SU-DHL-6 (cell line): ENCODE measurements around the gene CNNM1.

Experiments
- H2AFZ ChIP-seq: fragments of 200-600 bp; sonication (generic); 2 replicates; pipeline ENCODE4 v1.6.1; 2014; ENCODE audit warnings: low read depth, mild to moderate bottlenecking, moderate library complexity, mixed read lengths, antibody characterized with exemption, low read length; ENCODE audit not compliant: severe bottlenecking
- H3F3A ChIP-seq: fragments of 200-600 bp; shearing (Covaris generic); 2 replicates; pipeline ENCODE4 v1.6.0; 2016; ENCODE audit warnings: antibody characterized with exemption, mild to moderate bottlenecking; ENCODE audit not compliant: insufficient read depth
- H3K27ac ChIP-seq: fragments of 200-600 bp; sonication (generic); 2 replicates; pipeline ENCODE4 v1.5.1; 2016; ENCODE audit warnings: low read depth, mild to moderate bottlenecking, low read length, moderate library complexity, mixed read lengths
- H3K27me3 ChIP-seq: fragments of 200-600 bp; sonication (generic), shearing (Covaris generic); 2 replicates; pipeline ENCODE4 v1.6.0; 2014; ENCODE audit warnings: mild to moderate bottlenecking, low read length
- H3K36me3 ChIP-seq: fragments of 200-600 bp; sonication (generic); 2 replicates; pipeline ENCODE4 v1.6.1; 2014; ENCODE audit warnings: mild to moderate bottlenecking, low read length, mixed read lengths
- H3K4me2 ChIP-seq: fragments of 300-600, 200-600 bp; shearing (Covaris generic), sonication (generic); 2 replicates; pipeline ENCODE4 v1.6.0; 2014; ENCODE audit warnings: low read length, low read depth, mild to moderate bottlenecking; ENCODE audit not compliant: poor library complexity, severe bottlenecking
- H3K4me3 ChIP-seq: fragments of 200-600 bp; sonication (generic); 2 replicates; pipeline ENCODE4 v1.5.1; 2014; ENCODE audit warnings: antibody characterized with exemption, low read length, mild to moderate bottlenecking, mixed read lengths; ENCODE audit not compliant: insufficient read depth, poor library complexity, severe bottlenecking
- H3K79me2 ChIP-seq: fragments of 200-600 bp; sonication (generic); 2 replicates; pipeline ENCODE4 v1.6.1; 2014; ENCODE audit warnings: mild to moderate bottlenecking, low read length, moderate library complexity; ENCODE audit not compliant: insufficient read depth
- H3K9ac ChIP-seq: fragments of 200-600 bp; sonication (generic); 2 replicates; pipeline ENCODE4 v1.7.0; 2014; ENCODE audit warnings: mild to moderate bottlenecking, low read length
- H3K9me2 ChIP-seq: fragments of 200-600 bp; sonication (generic); replicated peaks from 2 replicates; pipeline ENCODE4 v1.6.1; 2014; ENCODE audit warnings: low read length; ENCODE audit not compliant: insufficient read depth
- H3K9me3 ChIP-seq: fragments of 200-600 bp; sonication (generic); 2 replicates; pipeline ENCODE4 v1.6.1; 2014; ENCODE audit warnings: low read length, mixed read lengths; ENCODE audit not compliant: insufficient read depth
- H4K20me1 ChIP-seq: fragments of 200-600 bp; sonication (generic); 2 replicates; pipeline ENCODE4 v1.6.1; 2014; ENCODE audit warnings: low read depth, mild to moderate bottlenecking, antibody characterized with exemption, low read length, moderate library complexity, mixed read lengths
- CTCF ChIP-seq: fragments of 200-600 bp; sonication (generic); IDR thresholded peaks from one replicate; pipeline ENCODE4 v1.5.1; 2017; ENCODE audit warnings: antibody characterized with exemption, mild to moderate bottlenecking, low read length, moderate library complexity; ENCODE audit not compliant: insufficient read depth, poor library complexity, severe bottlenecking
- EZH2phosphoT487 ChIP-seq: fragments of 200-600 bp; sonication (generic), shearing (Covaris generic); conservative IDR thresholded peaks from 2 replicates; pipeline ENCODE4 v1.6.1; 2018; ENCODE audit warnings: mild to moderate bottlenecking, antibody characterized with exemption, low read length, moderate library complexity, mixed read lengths

Gene CNNM1

GRCh38 chr10:99403674-99404073 lies 74.5 kb downstream of the CNNM1 start:
- Histone ChIP-seq H3K4me2 (no peak overlapping the region), H3K9ac (no peak overlapping the region), H2AFZ (no peak overlapping the region), H3K4me3 (no peak overlapping the region), H3K27me3 (no peaks in the 10 kb centered on the region), H3K9me3 (no peaks in the 10 kb centered on the region), H3K9me2 (no peaks in the 10 kb centered on the region), H3F3A (no peaks in the 10 kb centered on the region), H4K20me1 (no peaks in the 10 kb centered on the region), H3K36me3 (peaks cover 6% of the 10 kb centered on the region; the same call in 1 of the 2 replicates), H3K27ac (no peak overlapping the region), H3K79me2 (no peaks in the 10 kb centered on the region)
- TF ChIP-seq EZH2phosphoT487 (no peak), CTCF (no peak)

- H3K36me3 ChIP-seq, result peaks cover 6% of the 10 kb centered on the region; the same call in 1 of the 2 replicates
- no peaks in the 10 kb centered on the region for H3K9me3 ChIP-seq
Measured at GRCh38 chr10:99406149-99406548, 77.0 kb downstream of the CNNM1 start.

GRCh38 chr10:99410146-99410545 lies 81.0 kb downstream of the CNNM1 start:
- Histone ChIP-seq H4K20me1 (no peaks in the 10 kb centered on the region), H3K4me3 (no peak overlapping the region), H3K9ac (no peak overlapping the region), H3F3A (no peaks in the 10 kb centered on the region), H3K27ac (no peak overlapping the region), H3K9me3 (no peaks in the 10 kb centered on the region), H2AFZ (no peak overlapping the region), H3K9me2 (no peaks in the 10 kb centered on the region), H3K4me2 (no peak overlapping the region), H3K79me2 (peaks cover 6% of the 10 kb centered on the region; the same call in 1 of the 2 replicates), H3K36me3 (peaks cover 6% of the 10 kb centered on the region; the same call in 1 of the 2 replicates), H3K27me3 (no peaks in the 10 kb centered on the region)
- TF ChIP-seq CTCF (no peak), EZH2phosphoT487 (no peak)

More at GRCh38 chr10:99406149-99406548, 77.0 kb downstream of the CNNM1 start:
- Histone ChIP-seq H3F3A (no peaks in the 10 kb centered on the region), H3K9ac (no peak overlapping the region), H2AFZ (no peak overlapping the region), H3K27me3 (no peaks in the 10 kb centered on the region), H3K4me3 (no peak overlapping the region), H3K27ac (no peak overlapping the region), H3K9me2 (no peaks in the 10 kb centered on the region), H4K20me1 (no peaks in the 10 kb centered on the region), H3K4me2 (no peak overlapping the region), H3K79me2 (no peaks in the 10 kb centered on the region)
- TF ChIP-seq EZH2phosphoT487, result no peak
- no peak for TF ChIP-seq CTCF
